Activated T-cell treated with anti-CD3 and anti-CD28 coated beads, Interleukin-2, amount 50 U/mL, for 24 hours (primary cell): ENCODE measurements around the gene MPEG1.

ENCODE experiments used
- DNase-seq: peaks from one replicate; pipeline ENCODE4 v3.0.0-alpha.2; 2020
- H3K27ac Mint-ChIP-seq: 2 replicates; pipeline ENCODE4 v1.8.0; 2020; ENCODE audit warnings: mild to moderate bottlenecking, mixed read lengths
- H3K27me3 Mint-ChIP-seq: 2 replicates; pipeline ENCODE4 v1.8.0; 2020; ENCODE audit warnings: mixed read lengths
- H3K36me3 Mint-ChIP-seq: 2 replicates; pipeline ENCODE4 v1.8.0; 2020; ENCODE audit warnings: low read depth, mixed read lengths
- H3K4me1 Mint-ChIP-seq: 2 replicates; pipeline ENCODE4 v1.8.0; 2020; ENCODE audit warnings: low read depth, mixed read lengths
- H3K4me3 Mint-ChIP-seq: 2 replicates; pipeline ENCODE4 v1.8.0; 2020; ENCODE audit warnings: mild to moderate bottlenecking, moderate library complexity, mixed read lengths
- H3K9me3 Mint-ChIP-seq: 2 replicates; pipeline ENCODE4 v1.8.0; 2020; ENCODE audit warnings: mixed read lengths

Gene MPEG1

GRCh38 chr11:59225017-59225416 lies 12.3 kb upstream of the MPEG1 start:
- H3K4me3 Mint-ChIP-seq: no peak overlapping the region
- H3K27me3 Mint-ChIP-seq: peaks cover 28% of the 10 kb centered on the region
- no peak overlapping the region for H3K27ac Mint-ChIP-seq
- H3K4me1 Mint-ChIP-seq: peaks cover 11% of the 10 kb centered on the region
- DNase-seq: no peak
- H3K36me3 Mint-ChIP-seq: no peaks in the 10 kb centered on the region
- no peaks in the 10 kb centered on the region for H3K9me3 Mint-ChIP-seq

GRCh38 chr11:59224351-59224928 lies 11.7 kb upstream of the MPEG1 start:
- no peaks in the 10 kb centered on the region for H3K36me3 Mint-ChIP-seq
- DNase-seq: no peak
- H3K27me3 Mint-ChIP-seq: peaks cover 30% of the 10 kb centered on the region
- H3K4me1 Mint-ChIP-seq: peaks cover 11% of the 10 kb centered on the region
- H3K27ac Mint-ChIP-seq: no peak overlapping the region
- no peak overlapping the region for H3K4me3 Mint-ChIP-seq
- H3K9me3 Mint-ChIP-seq: no peaks in the 10 kb centered on the region

- H3K27ac Mint-ChIP-seq: no peak overlapping the region
Measured at GRCh38 chr11:59223611-59224010, 10.9 kb upstream of the MPEG1 start.

GRCh38 chr11:59223177-59223576 lies 10.4 kb upstream of the MPEG1 start:
- DNase-seq: no peak
- Mint-ChIP-seq H3K4me1 (peaks cover 11% of the 10 kb centered on the region), H3K9me3 (no peaks in the 10 kb centered on the region), H3K4me3 (no peak overlapping the region), H3K27ac (no peak overlapping the region), H3K27me3 (peaks cover 28% of the 10 kb centered on the region), H3K36me3 (no peaks in the 10 kb centered on the region)

More at GRCh38 chr11:59223611-59224010, 10.9 kb upstream of the MPEG1 start:
- Mint-ChIP-seq H3K9me3 (no peaks in the 10 kb centered on the region), H3K4me3 (no peak overlapping the region), H3K27me3 (peaks cover 30% of the 10 kb centered on the region), H3K4me1 (peaks cover 11% of the 10 kb centered on the region), H3K36me3 (no peaks in the 10 kb centered on the region)
- no peak for DNase-seq

- no peak overlapping the region for H3K4me3 Mint-ChIP-seq
- no peak for DNase-seq
- no peaks in the 10 kb centered on the region for H3K9me3 Mint-ChIP-seq
- peaks cover 33% of the 10 kb centered on the region for H3K27me3 Mint-ChIP-seq
- no peak overlapping the region for H3K27ac Mint-ChIP-seq
- peaks cover 11% of the 10 kb centered on the region for H3K4me1 Mint-ChIP-seq
- H3K36me3 Mint-ChIP-seq: no peaks in the 10 kb centered on the region
Measured at GRCh38 chr11:59222464-59223060, 9.8 kb upstream of the MPEG1 start.

- Mint-ChIP-seq H3K4me1 (peaks cover 23% of the 10 kb centered on the region), H3K36me3 (no peaks in the 10 kb centered on the region), H3K4me3 (no peak overlapping the region), H3K27ac (no peak overlapping the region), H3K27me3 (peaks cover 36% of the 10 kb centered on the region), H3K9me3 (no peaks in the 10 kb centered on the region)
- no peak for DNase-seq
Measured at GRCh38 chr11:59221441-59221840, 8.7 kb upstream of the MPEG1 start.

GRCh38 chr11:59219836-59220235 lies 7.1 kb upstream of the MPEG1 start:
- H3K4me3 Mint-ChIP-seq: no peak overlapping the region
- no peaks in the 10 kb centered on the region for H3K36me3 Mint-ChIP-seq
- no peak overlapping the region for H3K27ac Mint-ChIP-seq
- DNase-seq: no peak
- H3K4me1 Mint-ChIP-seq: peaks cover 21% of the 10 kb centered on the region
- peaks cover 27% of the 10 kb centered on the region for H3K27me3 Mint-ChIP-seq
- H3K9me3 Mint-ChIP-seq: no peaks in the 10 kb centered on the region

- Mint-ChIP-seq H3K4me3 (no peak overlapping the region), H3K36me3 (no peaks in the 10 kb centered on the region), H3K4me1 (peaks cover 13% of the 10 kb centered on the region), H3K27me3 (peaks cover 30% of the 10 kb centered on the region), H3K9me3 (no peaks in the 10 kb centered on the region), H3K27ac (no peak overlapping the region)
- no peak for DNase-seq
Measured at GRCh38 chr11:59218893-59219292, 6.2 kb upstream of the MPEG1 start.

GRCh38 chr11:59218319-59218718 lies 5.6 kb upstream of the MPEG1 start:
- H3K27me3 Mint-ChIP-seq: peaks cover 30% of the 10 kb centered on the region
- no peak overlapping the region for H3K27ac Mint-ChIP-seq
- H3K4me1 Mint-ChIP-seq: peaks cover 13% of the 10 kb centered on the region
- no peaks in the 10 kb centered on the region for H3K36me3 Mint-ChIP-seq
- no peaks in the 10 kb centered on the region for H3K9me3 Mint-ChIP-seq
- DNase-seq: no peak
- no peak overlapping the region for H3K4me3 Mint-ChIP-seq

- Mint-ChIP-seq H3K4me1 (peaks cover 13% of the 10 kb centered on the region), H3K27me3 (peaks cover 40% of the 10 kb centered on the region), H3K27ac (no peak overlapping the region), H3K4me3 (no peak overlapping the region), H3K9me3 (no peaks in the 10 kb centered on the region), H3K36me3 (no peaks in the 10 kb centered on the region)
- no peak for DNase-seq
Measured at GRCh38 chr11:59216641-59217564, 4.2 kb upstream of the MPEG1 start.

- Mint-ChIP-seq H3K27ac (no peak overlapping the region), H3K27me3 (peaks cover 60% of the 10 kb centered on the region), H3K36me3 (no peaks in the 10 kb centered on the region), H3K4me1 (peaks cover 17% of the 10 kb centered on the region), H3K9me3 (no peaks in the 10 kb centered on the region), H3K4me3 (no peak overlapping the region)
- no peak for DNase-seq
Measured at GRCh38 chr11:59214141-59214893, 1.6 kb upstream of the MPEG1 start.

- peaks cover 34% of the 10 kb centered on the region for H3K4me1 Mint-ChIP-seq
- no peaks in the 10 kb centered on the region for H3K9me3 Mint-ChIP-seq
- no peak overlapping the region for H3K27ac Mint-ChIP-seq
- no peaks in the 10 kb centered on the region for H3K36me3 Mint-ChIP-seq
- no peak for DNase-seq
- peaks cover 54% of the 10 kb centered on the region for H3K27me3 Mint-ChIP-seq
- no peak overlapping the region for H3K4me3 Mint-ChIP-seq
Measured at GRCh38 chr11:59212222-59212621, 505 bp downstream of the MPEG1 start.

GRCh38 chr11:59208956-59209355 lies 3.8 kb downstream of the MPEG1 start:
- no peak overlapping the region for H3K27ac Mint-ChIP-seq
- no peak for DNase-seq
- H3K27me3 Mint-ChIP-seq: peaks cover 60% of the 10 kb centered on the region
- no peak overlapping the region for H3K4me3 Mint-ChIP-seq
- H3K9me3 Mint-ChIP-seq: no peaks in the 10 kb centered on the region
- no peaks in the 10 kb centered on the region for H3K36me3 Mint-ChIP-seq
- peaks cover 36% of the 10 kb centered on the region for H3K4me1 Mint-ChIP-seq

- Mint-ChIP-seq H3K4me3 (peak overlapping the region; percentile 49), H3K36me3 (no peaks in the 10 kb centered on the region), H3K27me3 (peaks cover 58% of the 10 kb centered on the region), H3K27ac (peak overlapping the region; percentile 29), H3K9me3 (no peaks in the 10 kb centered on the region), H3K4me1 (peaks cover 36% of the 10 kb centered on the region)
- peak; percentile 57 for DNase-seq
Measured at GRCh38 chr11:59207988-59208451, 4.7 kb downstream of the MPEG1 start.
